ENCODE results near the gene BAMBI. TPM values are rescaled to one million over a fixed set of nuclear protein-coding genes. Genes with fewer than 3 reads are reported as not detected.

BAMBI gene
- total and polyA plus RNA-seq, 2 of the 8 experiments (the other 6 are each of a cell fraction or from before 2014, with no cell fraction given), result 5.6 to 26.4 TPM

- H2BK20ac ChIP-seq (ENCODE audit: low read length), result no peak overlapping the region
- H3K4me2 ChIP-seq (ENCODE audit: insufficient read depth in 1 of 2, low read depth in 2 of 2, low read length in 2 of 2), result no peak overlapping the region
- DNase-seq (ENCODE audit: low read depth in 1 of 2, low spot score in 2 of 2) (no peak), FAIRE-seq (no peak)
- no peaks in the 10 kb centered on the region for H3K4me1 ChIP-seq (replicated peaks in 1 of 4; ENCODE audit: control insufficient read depth in 3 of 4, insufficient read depth in 4 of 4, low read length in 3 of 4)
- no peaks in the 10 kb centered on the region for H3K23me2 ChIP-seq (ENCODE audit: low read depth, low read length)
- no peak overlapping the region for H2BK15ac ChIP-seq (ENCODE audit: low read length)
- H3K18ac ChIP-seq (ENCODE audit: extremely low read depth, low read length), result no peak overlapping the region
- H3K36me3 ChIP-seq (ENCODE audit: control insufficient read depth in 2 of 4, insufficient read depth in 4 of 4, low read length in 3 of 4), result no peaks in the 10 kb centered on the region
- no peak overlapping the region for H4K8ac ChIP-seq (ENCODE audit: extremely low read depth, insufficient read depth, low read length)
- no peaks in the 10 kb centered on the region for H3K9me3 ChIP-seq (ENCODE audit: insufficient read depth in 2 of 2, low read depth in 1 of 2, low read length in 1 of 2)
- H2BK120ac ChIP-seq (replicated peaks; ENCODE audit: low read depth, low read length), result no peak overlapping the region
- no peak overlapping the region for H3K4ac ChIP-seq (replicated peaks; ENCODE audit: insufficient read length, low read depth, low read length)
- no peak overlapping the region for H3K9ac ChIP-seq (replicated peaks in 1 of 4; ENCODE audit: extremely low read depth in 1 of 4, low read depth in 3 of 4, low read length in 3 of 4)
- H2BK12ac ChIP-seq (ENCODE audit: low read depth, low read length), result no peak overlapping the region
- H2AFZ ChIP-seq (ENCODE audit: low read length), result no peak overlapping the region
- no peaks in the 10 kb centered on the region for H3K79me1 ChIP-seq (ENCODE audit: low read depth, low read length)
- no peaks in the 10 kb centered on the region for H3K27me3 ChIP-seq (replicated peaks in 1 of 4; ENCODE audit: control insufficient read depth in 3 of 4, extremely low read depth in 1 of 4, insufficient read depth in 3 of 4, low read length in 3 of 4)
- no peak overlapping the region for H2AK5ac ChIP-seq (ENCODE audit: low read depth, low read length)
- WGBS, 2 experiments (ENCODE audit: extremely low coverage in 1 of 2, insufficient coverage in 1 of 2, insufficient read length in 1 of 2, insufficient replicate concordance in 2 of 2, low coverage in 1 of 2, low lambda C conversion rate in 2 of 2, missing lambda C conversion rate in 1 of 2), result 89% methylated on average over 9 of the region's 10 CpGs; no CpG with 5 or more reads in 1 of the 2 experiments
- H4K20me1 ChIP-seq (replicated peaks in 1 of 2; ENCODE audit: control insufficient read depth in 1 of 2, insufficient read depth in 2 of 2, low read length in 2 of 2), result no peaks in the 10 kb centered on the region
- no peak overlapping the region for H3K56ac ChIP-seq (replicated peaks; ENCODE audit: insufficient read length, low read depth, low read length)
- no peaks in the 10 kb centered on the region for H3K79me2 ChIP-seq (ENCODE audit: control insufficient read depth in 1 of 2, insufficient read depth in 2 of 2, low read length in 2 of 2)
- H3K4me3 ChIP-seq (ENCODE audit: extremely low read depth in 1 of 4, insufficient read depth in 2 of 4, low read depth in 3 of 4, low read length in 4 of 4), result no peak overlapping the region
- H3K27ac ChIP-seq (ENCODE audit: low read depth, low read length), result no peak overlapping the region
- H3K23ac ChIP-seq (ENCODE audit: insufficient read length), result no peak overlapping the region
- ChIA-PET CTCF (ENCODE audit: partially characterized antibody) (interaction anchor here (0.6 to 1.3 kb wide), 5 partner anchors 8 to 78 kb away, joined by 3 to 4 read pairs (median 3); no protein-coding TSS in a partner anchor), POLR2A (ENCODE audit: partially characterized antibody) (interaction anchor here (1.3 kb wide), 1 partner anchor 9 kb away, joined by 5 read pairs; no protein-coding TSS in a partner anchor)
- no peak overlapping the region for H4K91ac ChIP-seq (replicated peaks; ENCODE audit: insufficient read length, low read length)
- no peak overlapping the region for H2BK5ac ChIP-seq (ENCODE audit: low read depth, low read length)
- no peak overlapping the region for H4K5ac ChIP-seq (ENCODE audit: insufficient read length, low read depth, low read length)
- no peak overlapping the region for H3K14ac ChIP-seq (ENCODE audit: insufficient read length)
- TF ChIP-seq SAP30 (IDR thresholded peaks at IDR 0.05; ENCODE audit: insufficient read depth, insufficient replicate concordance, low read length) (no peak), POLR2A (IDR thresholded peaks at IDR 0.05; ENCODE audit: control extremely low read depth in 1 of 2, low read depth in 2 of 2, low read length in 2 of 2) (no peak), SP2 (IDR thresholded peaks at IDR 0.05; ENCODE audit: low read length) (no peak), ZNF274 (IDR thresholded peaks at IDR 0.05; ENCODE audit: borderline replicate concordance, extremely low read depth, low read length) (no peak), CTCF (IDR thresholded peaks at IDR 0.05; ENCODE audit: control extremely low read depth in 1 of 3, insufficient read depth in 1 of 3, low read depth in 1 of 3, low read length in 3 of 3) (no peak), BCL11A (IDR thresholded peaks at IDR 0.05; ENCODE audit: low read depth in 2 of 2, low read length in 2 of 2) (no peak), SP1 (IDR thresholded peaks at IDR 0.05; ENCODE audit: low read depth, low read length) (no peak), PHF8 (conservative IDR thresholded peaks at IDR 0.05; ENCODE audit: low read depth, low read length) (no peak)
These were observed 36.5 kb downstream of the BAMBI start for GRCh38 chr10:28713626-28714352.

Measured in H1 (cell line).